ENCODE measurements around the gene RAPGEF4.

Gene RAPGEF4

GRCh38 chr2:172914341-172915008 is 178.8 kb downstream of the RAPGEF4 start:
- no peak overlapping the region for H3K9ac ChIP-seq (ENCODE audit: low read length)
- no peaks in the 10 kb centered on the region for H3K9me3 ChIP-seq (ENCODE audit: control insufficient read depth, low read length)
- no peak for DNase-seq (ENCODE audit: low read depth)
- no peak overlapping the region for H3K4me3 ChIP-seq (ENCODE audit: low read length)
- no peaks in the 10 kb centered on the region for H3K4me1 ChIP-seq (ENCODE audit: control insufficient read depth, insufficient read depth, low read length)
- H3K36me3 ChIP-seq (ENCODE audit: control insufficient read depth, insufficient read depth, low read length, severe bottlenecking): no peaks in the 10 kb centered on the region
- peaks cover 5% of the 10 kb centered on the region for H3K27me3 ChIP-seq (replicated peaks; ENCODE audit: control insufficient read depth, insufficient read depth, low read length)

- H3K4me3 ChIP-seq (ENCODE audit: low read length): no peak overlapping the region
- H3K9me3 ChIP-seq (ENCODE audit: control insufficient read depth, low read length): no peaks in the 10 kb centered on the region
- no peaks in the 10 kb centered on the region for H3K36me3 ChIP-seq (ENCODE audit: control insufficient read depth, insufficient read depth, low read length, severe bottlenecking)
- no peak for DNase-seq (ENCODE audit: low read depth)
- no peaks in the 10 kb centered on the region for H3K27me3 ChIP-seq (replicated peaks; ENCODE audit: control insufficient read depth, insufficient read depth, low read length)
- H3K4me1 ChIP-seq (ENCODE audit: control insufficient read depth, insufficient read depth, low read length): peaks cover 8% of the 10 kb centered on the region
- H3K9ac ChIP-seq (ENCODE audit: low read length): no peak overlapping the region
Observed at GRCh38 chr2:172917716-172918115, 182.1 kb downstream of the RAPGEF4 start.

DNA sequence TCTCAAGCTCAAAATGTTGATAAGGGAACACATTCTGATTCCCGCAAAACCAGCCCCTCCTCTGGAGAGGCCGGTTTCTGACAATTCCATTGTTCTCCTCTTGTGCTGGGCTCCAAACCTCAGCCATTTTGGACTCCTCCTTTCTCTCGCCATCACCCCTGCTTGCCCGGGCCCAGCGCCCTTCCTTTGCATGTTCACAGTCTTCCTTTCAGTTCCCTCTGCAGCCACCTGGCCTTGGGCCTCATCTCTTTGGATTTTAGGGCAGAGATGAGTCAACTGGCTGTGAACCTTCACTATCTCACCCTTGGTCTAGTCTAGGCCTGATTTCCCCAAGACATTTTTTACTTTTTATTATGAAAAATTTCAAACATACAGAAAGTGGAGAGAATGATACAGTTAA is 184.1 kb downstream of the RAPGEF4 start:
- Histone ChIP-seq H3K4me1 (ENCODE audit: control insufficient read depth, insufficient read depth, low read length) (peaks cover 8% of the 10 kb centered on the region), H3K27me3 (replicated peaks; ENCODE audit: control insufficient read depth, insufficient read depth, low read length) (no peaks in the 10 kb centered on the region), H3K4me3 (ENCODE audit: low read length) (no peak overlapping the region), H3K9me3 (ENCODE audit: control insufficient read depth, low read length) (no peaks in the 10 kb centered on the region), H3K9ac (ENCODE audit: low read length) (no peak overlapping the region), H3K36me3 (ENCODE audit: control insufficient read depth, insufficient read depth, low read length, severe bottlenecking) (no peaks in the 10 kb centered on the region)
- DNase-seq (ENCODE audit: low read depth): no peak

DNA sequence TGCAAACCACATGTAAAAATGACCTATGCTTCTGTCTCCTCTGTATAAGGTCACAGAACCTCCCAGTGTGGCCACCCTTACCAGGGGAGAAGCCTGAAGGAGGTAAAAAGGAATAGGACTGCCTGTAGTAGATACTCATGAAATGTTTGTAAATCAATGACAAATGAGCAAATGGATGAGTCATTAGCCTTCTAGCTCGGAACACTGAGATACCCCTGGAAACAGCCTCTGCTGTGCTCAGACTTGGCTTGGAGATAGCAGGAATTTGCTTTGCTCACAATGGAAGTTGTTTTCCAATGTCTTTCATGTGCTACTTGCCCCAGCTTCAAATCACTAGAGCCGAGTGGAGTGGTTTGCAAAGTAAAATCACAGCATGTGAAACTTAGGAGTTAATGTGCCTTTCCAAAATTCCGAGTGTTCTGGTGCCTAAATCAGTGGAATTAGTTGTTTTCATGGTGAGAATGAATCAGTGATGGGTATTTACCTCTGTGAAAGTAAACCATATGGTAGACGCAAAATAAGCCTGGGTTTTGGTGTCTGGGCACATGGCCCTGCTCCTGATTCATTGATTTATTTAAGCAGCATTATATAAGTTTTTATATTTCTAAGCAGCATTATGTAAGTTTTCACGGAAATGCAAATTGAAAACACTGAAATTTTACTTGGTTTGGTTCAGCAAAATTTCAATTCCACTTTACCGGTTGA is 186.0 kb downstream of the RAPGEF4 start:
- peaks cover 8% of the 10 kb centered on the region for H3K4me1 ChIP-seq (ENCODE audit: control insufficient read depth, insufficient read depth, low read length)
- no peaks in the 10 kb centered on the region for H3K9me3 ChIP-seq (ENCODE audit: control insufficient read depth, low read length)
- no peaks in the 10 kb centered on the region for H3K27me3 ChIP-seq (replicated peaks; ENCODE audit: control insufficient read depth, insufficient read depth, low read length)
- no peaks in the 10 kb centered on the region for H3K36me3 ChIP-seq (ENCODE audit: control insufficient read depth, insufficient read depth, low read length, severe bottlenecking)
- no peak overlapping the region for H3K4me3 ChIP-seq (ENCODE audit: low read length)
- DNase-seq (ENCODE audit: low read depth): peak; percentile 53
- no peak overlapping the region for H3K9ac ChIP-seq (ENCODE audit: low read length)

GRCh38 chr2:172922306-172922705 is 186.7 kb downstream of the RAPGEF4 start:
- H3K4me3 ChIP-seq (ENCODE audit: low read length): no peak overlapping the region
- no peaks in the 10 kb centered on the region for H3K36me3 ChIP-seq (ENCODE audit: control insufficient read depth, insufficient read depth, low read length, severe bottlenecking)
- no peak for DNase-seq (ENCODE audit: low read depth)
- H3K27me3 ChIP-seq (replicated peaks; ENCODE audit: control insufficient read depth, insufficient read depth, low read length): no peaks in the 10 kb centered on the region
- no peak overlapping the region for H3K9ac ChIP-seq (ENCODE audit: low read length)
- peaks cover 14% of the 10 kb centered on the region for H3K4me1 ChIP-seq (ENCODE audit: control insufficient read depth, insufficient read depth, low read length)
- H3K9me3 ChIP-seq (ENCODE audit: control insufficient read depth, low read length): no peaks in the 10 kb centered on the region

DNA sequence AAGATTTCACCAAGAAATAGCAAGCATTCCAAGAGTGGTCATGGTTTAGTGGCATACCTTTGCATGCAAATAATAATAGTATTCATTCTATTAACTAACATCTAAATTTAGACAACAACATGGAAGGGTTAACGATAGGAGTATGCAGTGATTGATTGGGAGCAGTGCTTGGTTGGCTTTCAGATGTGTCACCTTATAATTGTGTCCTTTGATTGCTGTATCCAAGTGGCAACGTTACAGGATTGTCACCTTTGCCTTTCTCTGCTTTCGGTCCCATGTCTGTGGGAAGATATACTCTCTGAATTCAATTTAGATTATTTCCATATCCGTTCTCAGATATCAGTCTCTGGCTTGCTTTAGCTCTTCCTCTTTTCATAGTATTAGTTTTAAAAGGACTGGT is 187.2 kb downstream of the RAPGEF4 start:
- Histone ChIP-seq H3K4me1 (ENCODE audit: control insufficient read depth, insufficient read depth, low read length) (peaks cover 19% of the 10 kb centered on the region), H3K4me3 (ENCODE audit: low read length) (no peak overlapping the region), H3K36me3 (ENCODE audit: control insufficient read depth, insufficient read depth, low read length, severe bottlenecking) (no peaks in the 10 kb centered on the region), H3K27me3 (replicated peaks; ENCODE audit: control insufficient read depth, insufficient read depth, low read length) (no peaks in the 10 kb centered on the region), H3K9me3 (ENCODE audit: control insufficient read depth, low read length) (no peaks in the 10 kb centered on the region), H3K9ac (ENCODE audit: low read length) (no peak overlapping the region)
- no peak for DNase-seq (ENCODE audit: low read depth)

GRCh38 chr2:172924097-172924660 is 188.5 kb downstream of the RAPGEF4 start:
- Histone ChIP-seq H3K4me1 (ENCODE audit: control insufficient read depth, insufficient read depth, low read length) (peaks cover 33% of the 10 kb centered on the region), H3K9ac (ENCODE audit: low read length) (no peak overlapping the region), H3K4me3 (ENCODE audit: low read length) (no peak overlapping the region), H3K27me3 (replicated peaks; ENCODE audit: control insufficient read depth, insufficient read depth, low read length) (no peaks in the 10 kb centered on the region), H3K9me3 (ENCODE audit: control insufficient read depth, low read length) (no peaks in the 10 kb centered on the region), H3K36me3 (ENCODE audit: control insufficient read depth, insufficient read depth, low read length, severe bottlenecking) (no peaks in the 10 kb centered on the region)
- DNase-seq (ENCODE audit: low read depth): no peak

- peaks cover 41% of the 10 kb centered on the region for H3K4me1 ChIP-seq (ENCODE audit: control insufficient read depth, insufficient read depth, low read length)
Observed at GRCh38 chr2:172925600-172925999, 190.0 kb downstream of the RAPGEF4 start.

DNA sequence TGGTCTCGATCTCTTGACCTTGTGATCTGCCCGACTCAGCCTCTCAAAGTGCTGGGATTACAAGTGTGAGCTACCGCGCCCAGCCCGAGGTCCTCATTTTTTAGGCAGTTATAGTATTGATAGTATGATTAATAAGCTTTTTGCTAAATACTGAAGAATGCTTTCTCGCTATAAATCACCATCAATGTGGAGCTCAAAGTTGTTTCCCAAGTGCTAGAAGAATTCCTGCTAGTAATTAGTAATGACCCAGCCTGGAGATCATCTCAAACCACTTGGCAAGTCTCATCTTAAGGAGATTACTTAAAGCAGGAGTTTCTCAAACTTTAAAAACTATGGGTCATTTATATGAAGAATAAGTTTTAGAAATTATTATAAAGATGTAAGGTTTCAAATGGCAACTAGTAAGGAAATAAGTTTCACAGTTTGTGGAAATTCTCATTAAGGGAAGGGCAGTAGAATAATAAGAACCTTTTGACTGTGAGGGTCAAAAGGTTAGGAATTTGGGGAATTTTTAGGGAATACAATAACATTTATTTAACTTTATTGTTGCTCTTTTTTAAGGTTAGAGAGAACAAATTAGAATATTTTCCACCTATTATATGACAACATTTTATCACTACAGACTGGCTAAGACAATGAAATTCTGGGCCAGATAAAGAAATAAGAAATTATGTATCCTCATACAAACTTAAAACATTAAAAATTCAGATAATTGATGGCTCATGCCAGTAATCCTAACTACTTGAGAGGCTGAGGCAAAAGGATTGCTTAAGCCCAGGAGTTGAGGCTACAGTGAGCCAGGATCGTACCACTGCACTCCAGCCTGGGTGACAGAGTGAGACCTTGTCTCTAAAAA is 191.4 kb downstream of the RAPGEF4 start:
- no peak overlapping the region for H3K9ac ChIP-seq (ENCODE audit: low read length)
- H3K4me3 ChIP-seq (ENCODE audit: low read length): no peak overlapping the region
- H3K9me3 ChIP-seq (ENCODE audit: control insufficient read depth, low read length): no peaks in the 10 kb centered on the region
- DNase-seq (ENCODE audit: low read depth): peak; percentile 37
- no peaks in the 10 kb centered on the region for H3K36me3 ChIP-seq (ENCODE audit: control insufficient read depth, insufficient read depth, low read length, severe bottlenecking)
- H3K27me3 ChIP-seq (replicated peaks; ENCODE audit: control insufficient read depth, insufficient read depth, low read length): no peaks in the 10 kb centered on the region
- H3K4me1 ChIP-seq (ENCODE audit: control insufficient read depth, insufficient read depth, low read length): peaks cover 38% of the 10 kb centered on the region

More at GRCh38 chr2:172925600-172925999, 190.0 kb downstream of the RAPGEF4 start:
- Histone ChIP-seq H3K4me3 (ENCODE audit: low read length) (no peak overlapping the region), H3K27me3 (replicated peaks; ENCODE audit: control insufficient read depth, insufficient read depth, low read length) (no peaks in the 10 kb centered on the region), H3K9ac (ENCODE audit: low read length) (no peak overlapping the region), H3K36me3 (ENCODE audit: control insufficient read depth, insufficient read depth, low read length, severe bottlenecking) (no peaks in the 10 kb centered on the region), H3K9me3 (ENCODE audit: control insufficient read depth, low read length) (no peaks in the 10 kb centered on the region)
- no peak for DNase-seq (ENCODE audit: low read depth)

DNA sequence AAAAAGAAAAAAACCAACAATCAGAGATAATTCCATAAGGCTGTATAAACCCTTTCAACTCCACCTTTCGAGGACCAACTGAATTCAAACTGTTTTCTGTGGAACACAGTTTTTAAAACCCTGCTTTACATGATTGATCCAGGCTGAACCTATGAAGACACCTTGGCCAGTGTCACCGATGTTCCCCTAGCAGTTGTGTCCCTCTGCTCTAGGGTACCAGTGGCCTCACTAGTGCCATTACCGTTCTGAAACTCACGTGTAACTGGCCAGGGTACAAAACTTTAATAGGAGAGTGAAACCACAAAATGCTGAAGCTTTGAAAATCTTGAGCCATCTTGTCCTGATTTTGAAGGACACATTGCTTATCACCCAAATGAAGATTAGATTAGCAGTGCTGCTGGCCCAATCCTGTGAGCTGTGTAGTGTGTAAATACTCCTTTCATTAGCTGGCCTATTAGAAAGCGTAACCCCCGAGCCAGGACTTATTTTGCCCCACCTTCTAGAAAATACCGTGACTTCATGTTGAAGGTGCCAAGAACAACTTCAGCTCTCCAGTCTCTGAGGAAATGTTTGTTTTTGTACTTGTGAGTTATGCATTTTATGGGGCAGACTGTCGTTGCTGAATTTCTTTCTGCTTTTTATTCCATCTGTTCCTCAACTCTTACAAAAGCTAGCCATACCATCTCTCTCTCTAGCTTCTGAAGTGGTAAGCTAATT is 192.2 kb downstream of the RAPGEF4 start:
- H3K9me3 ChIP-seq (ENCODE audit: control insufficient read depth, low read length): no peaks in the 10 kb centered on the region
- no peaks in the 10 kb centered on the region for H3K27me3 ChIP-seq (replicated peaks; ENCODE audit: control insufficient read depth, insufficient read depth, low read length)
- H3K9ac ChIP-seq (ENCODE audit: low read length): no peak overlapping the region
- H3K4me3 ChIP-seq (ENCODE audit: low read length): peak overlapping the region; percentile 56
- DNase-seq (ENCODE audit: low read depth): peak; percentile 78
- peaks cover 38% of the 10 kb centered on the region for H3K4me1 ChIP-seq (ENCODE audit: control insufficient read depth, insufficient read depth, low read length)
- no peaks in the 10 kb centered on the region for H3K36me3 ChIP-seq (ENCODE audit: control insufficient read depth, insufficient read depth, low read length, severe bottlenecking)
